ENCODE results near the gene MYO3B.

GRCh38 chr2:170465241-170465640 is 287.3 kb downstream of the MYO3B start:
- TF ChIP-seq POLR2A (IDR thresholded peaks at IDR 0.05; ENCODE audit: low read depth, low read length): no peak
- no peak for TF ChIP-seq TAF1 (IDR thresholded peaks at IDR 0.05; ENCODE audit: low read depth, low read length)

Data from GM12891 (cell line).